GM18951 (cell line): Measurements from ENCODE around the gene SMIM17.

Experiments used
- POLR2A ChIP-seq: IDR thresholded peaks from 4 replicates; pipeline ENCODE4 v1.6.1; 2011; ENCODE audit warnings: mild to moderate bottlenecking; ENCODE audit not compliant: insufficient read length, insufficient read depth; ENCODE audit errors: extremely low read depth
- in situ Hi-C: fragments of 300-500 bp; cut with MboI; formaldehyde crosslinking; loops from one replicate; pipeline ENCODE4 v1.12.0; 2022; ENCODE audit warnings: low sequenced_read_pairs, mixed read lengths, inconsistent platforms; ENCODE audit not compliant: unreplicated experiment

SMIM17 gene

DNA sequence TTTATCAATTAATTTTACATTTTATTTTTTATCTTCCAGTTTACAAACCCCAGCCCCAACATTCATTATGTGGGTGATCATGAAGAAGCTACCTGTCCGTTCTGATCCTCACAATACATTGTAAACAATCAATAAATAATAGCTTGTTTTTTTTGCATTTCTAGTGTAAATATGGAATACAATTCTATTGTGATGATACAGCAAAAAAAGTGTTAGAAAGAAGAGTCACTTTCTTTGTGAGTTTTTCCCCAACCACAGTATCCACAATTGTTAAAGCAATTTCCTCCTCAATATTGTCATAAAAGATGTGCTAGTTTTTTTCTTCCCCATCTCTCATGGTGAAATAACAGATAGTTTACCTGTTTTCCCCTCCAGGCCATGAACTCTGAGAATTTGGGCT lies 58.9 kb downstream of the SMIM17 start:
- no peak for TF ChIP-seq POLR2A

DNA sequence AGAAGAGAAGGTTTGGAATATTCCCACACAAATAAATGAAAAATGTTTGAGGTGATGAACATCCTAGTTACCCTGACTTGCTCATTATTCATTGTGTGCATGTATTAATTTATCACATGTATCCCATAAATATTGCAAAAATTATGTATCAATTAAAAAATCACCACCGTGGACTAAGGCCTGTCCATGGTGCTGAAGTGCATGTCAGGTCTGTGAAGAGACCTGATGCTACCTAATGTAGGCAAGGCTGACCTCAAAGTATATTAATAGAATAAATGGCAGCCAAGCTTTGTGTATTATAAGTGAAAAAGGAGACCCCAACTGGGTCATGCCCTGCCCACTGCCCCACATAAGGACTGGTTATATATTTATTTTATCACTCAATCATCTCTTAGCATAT lies 63.0 kb downstream of the SMIM17 start:
- no peak for TF ChIP-seq POLR2A
- in situ Hi-C loops = no loop called here

More for the DNA sequence above, 58.9 kb downstream of the SMIM17 start:
- in situ Hi-C loops = no loop called here
